H9 (cell line): ENCODE data around the gene CDK17. TPM values are rescaled to one million over a fixed set of nuclear protein-coding genes. Genes with fewer than 3 reads are reported as not detected.

Experiments used
- DNase-seq: peaks from one replicate; pipeline ENCODE4 v3.0.0-alpha.2; 2017
- H2AFZ ChIP-seq: one replicate; pipeline ENCODE4 v1.6.1; 2013; ENCODE audit warnings: mild to moderate bottlenecking, low read length, control low read depth, moderate library complexity
- H2AK5ac ChIP-seq: 2 replicates; pipeline ENCODE4 v1.6.1; 2013; ENCODE audit warnings: low read length, control low read depth, mixed read lengths; ENCODE audit not compliant: insufficient read length
- H2BK120ac ChIP-seq: one replicate; pipeline ENCODE4 v1.6.1; 2013; ENCODE audit warnings: low read depth, mild to moderate bottlenecking, low read length, control low read depth, inconsistent platforms; ENCODE audit not compliant: poor library complexity, severe bottlenecking
- H2BK12ac ChIP-seq: 2 replicates; pipeline ENCODE4 v1.6.1; 2013; ENCODE audit warnings: low read length, control low read depth, mixed read lengths, low read depth; ENCODE audit not compliant: insufficient read length
- H2BK15ac ChIP-seq: 2 replicates; pipeline ENCODE4 v1.6.1; 2013; ENCODE audit warnings: low read depth, low read length, control low read depth
- H2BK20ac ChIP-seq: one replicate; pipeline ENCODE4 v1.6.1; 2013; ENCODE audit warnings: low read depth, mild to moderate bottlenecking, low read length, control low read depth, inconsistent platforms; ENCODE audit not compliant: poor library complexity, severe bottlenecking
- H2BK5ac ChIP-seq: 2 replicates; pipeline ENCODE4 v1.6.1; 2013; ENCODE audit warnings: low read length, control low read depth, mixed read lengths; ENCODE audit not compliant: insufficient read length
- H3K14ac ChIP-seq: 2 replicates; pipeline ENCODE4 v1.6.1; 2013; ENCODE audit warnings: low read length, control low read depth; ENCODE audit not compliant: insufficient read depth
- H3K18ac ChIP-seq: 2 replicates; pipeline ENCODE4 v1.6.1; 2013; ENCODE audit warnings: low read depth, mild to moderate bottlenecking, mixed read lengths, low read length, control low read depth; ENCODE audit not compliant: insufficient read length
- H3K23ac ChIP-seq: 2 replicates; pipeline ENCODE4 v1.6.1; 2013; ENCODE audit warnings: low read length, control low read depth, mixed read lengths, low read depth; ENCODE audit not compliant: insufficient read length
- H3K23me2 ChIP-seq: 2 replicates; pipeline ENCODE4 v1.6.1; 2013; ENCODE audit warnings: low read depth, mild to moderate bottlenecking, mixed read lengths, low read length, control low read depth; ENCODE audit not compliant: insufficient read length, poor library complexity, severe bottlenecking
- H3K27ac ChIP-seq: 2 replicates; pipeline ENCODE4 v1.5.1; 2013; ENCODE audit warnings: low read length, control low read depth, mixed read lengths, low read depth; ENCODE audit not compliant: insufficient read length
- H3K27me3 ChIP-seq: 2 replicates; pipeline ENCODE4 v1.6.1; 2013; ENCODE audit warnings: low read length, control low read depth, inconsistent platforms; ENCODE audit not compliant: insufficient read depth
- H3K4ac ChIP-seq: 2 replicates; pipeline ENCODE4 v1.6.1; 2013; ENCODE audit warnings: low read depth, mild to moderate bottlenecking, control low read depth, inconsistent platforms, low read length, moderate library complexity
- H3K4me1 ChIP-seq: 2 replicates; pipeline ENCODE4 v1.6.1; 2013; ENCODE audit warnings: low read length, control low read depth, inconsistent platforms; ENCODE audit not compliant: insufficient read depth
- H3K4me2 ChIP-seq: 2 replicates; pipeline ENCODE4 v1.6.1; 2013; ENCODE audit warnings: low read length, control low read depth, mixed read lengths; ENCODE audit not compliant: insufficient read length, insufficient read depth
- H3K56ac ChIP-seq: 2 replicates; pipeline ENCODE4 v1.6.1; 2013; ENCODE audit warnings: low read depth, mild to moderate bottlenecking, mixed read lengths, low read length, control low read depth; ENCODE audit not compliant: insufficient read length
- H3K79me1 ChIP-seq: 2 replicates; pipeline ENCODE4 v1.6.1; 2013; ENCODE audit warnings: low read depth, mild to moderate bottlenecking, moderate library complexity, low read length, control low read depth, inconsistent platforms; ENCODE audit not compliant: insufficient read depth, poor library complexity, severe bottlenecking
- H3K79me2 ChIP-seq: 2 replicates; pipeline ENCODE4 v1.6.1; 2013; ENCODE audit warnings: low read length, control low read depth, inconsistent platforms; ENCODE audit not compliant: insufficient read depth
- H3K9ac ChIP-seq: 2 replicates; pipeline ENCODE4 v1.6.1; 2013; ENCODE audit warnings: low read length, control low read depth, mixed read lengths; ENCODE audit not compliant: insufficient read length; ENCODE audit errors: extremely low read depth
- H3K9me3 ChIP-seq: one replicate; pipeline ENCODE4 v1.6.1; 2013; ENCODE audit warnings: low read depth, low read length, inconsistent platforms; ENCODE audit not compliant: control insufficient read depth
- H3T11ph ChIP-seq: one replicate; pipeline ENCODE4 v1.6.1; 2013; ENCODE audit warnings: mild to moderate bottlenecking, low read length, control low read depth, inconsistent platforms
- H4K20me1 ChIP-seq: one replicate; pipeline ENCODE4 v1.6.1; 2013; ENCODE audit not compliant: control insufficient read depth, insufficient read length, insufficient read depth
- H4K5ac ChIP-seq: 2 replicates; pipeline ENCODE4 v1.6.1; 2013; ENCODE audit warnings: low read depth, mild to moderate bottlenecking, mixed read lengths, low read length, control low read depth; ENCODE audit not compliant: insufficient read length
- H4K8ac ChIP-seq: replicated peaks from 2 replicates; pipeline ENCODE4 v1.6.1; 2013; ENCODE audit warnings: low read length, control low read depth, mixed read lengths, low read depth; ENCODE audit not compliant: insufficient read length
- H4K91ac ChIP-seq: 2 replicates; pipeline ENCODE4 v1.6.1; 2013; ENCODE audit warnings: low read depth, mild to moderate bottlenecking, moderate library complexity, mixed read lengths, low read length, control low read depth; ENCODE audit not compliant: insufficient read length
- H3K27ac Mint-ChIP-seq, 3 experiments: 2 replicates in 2 of 3; 3 replicates in 1 of 3; pipeline ENCODE4 v1.8.0; 2020 to 2021; ENCODE audit warnings: mixed read lengths in 3 of 3, mild to moderate bottlenecking in 1 of 3, moderate library complexity in 1 of 3
- H3K27me3 Mint-ChIP-seq: 2 replicates; pipeline ENCODE4 v1.8.0; 2021; ENCODE audit warnings: low read depth, mild to moderate bottlenecking, moderate library complexity, mixed read lengths
- H3K36me3 Mint-ChIP-seq, 3 experiments: 2 replicates in 2 of 3; 3 replicates in 1 of 3; pipeline ENCODE4 v1.8.0; 2020 to 2021; ENCODE audit warnings: low read depth in 3 of 3, mixed read lengths in 3 of 3; ENCODE audit not compliant: insufficient read depth in 1 of 3
- H3K4me1 Mint-ChIP-seq, 2 experiments: 2 replicates each; pipeline ENCODE4 v1.8.0; 2020; ENCODE audit warnings: mixed read lengths in 2 of 2
- H3K4me3 Mint-ChIP-seq, 2 experiments: 2 replicates in 1 of 2; 3 replicates in 1 of 2; pipeline ENCODE4 v1.8.0; 2020 to 2021; ENCODE audit warnings: mild to moderate bottlenecking in 2 of 2, mixed read lengths in 2 of 2, moderate library complexity in 1 of 2
- H3K9me3 Mint-ChIP-seq, 2 experiments: 2 replicates in 1 of 2; 3 replicates in 1 of 2; pipeline ENCODE4 v1.8.0; 2020; ENCODE audit warnings: mild to moderate bottlenecking in 2 of 2, mixed read lengths in 2 of 2, moderate library complexity in 1 of 2
- CTCF ChIP-seq: fragments of 200-600 bp; sonication (generic); conservative IDR thresholded peaks from 3 replicates; pipeline ENCODE4 v1.8.0; 2021; ENCODE audit warnings: antibody characterized with exemption, mild to moderate bottlenecking
- WGBS: extraction: QIAGEN DNeasy Blood & Tissue Kit; methylation state at CpG from one replicate; pipeline ENCODE4 v1.1.7; 2013; ENCODE audit warnings: missing lambda C conversion rate, low lambda C conversion rate, mixed read lengths; ENCODE audit not compliant: insufficient read length; ENCODE audit errors: extremely low coverage; 5-methylcytosine and 5-hydroxymethylcytosine counted together
- total RNA-seq: library from RNA; stranded (reverse); gene quantifications from 2 replicates; pipeline ENCODE4 v1.2.1, GENCODE V29; 2021

The CDK17 gene
- total RNA-seq, 1 experiment from 2014 or later: 28.8 TPM

GRCh38 chr12:96366381-96366654 lies 33.9 kb downstream of the CDK17 start:
- WGBS: no CpG with 5 or more reads among the region's 2 CpGs

More at GRCh38 chr12:96366381-96366654, 33.9 kb downstream of the CDK17 start:
- H3K4me1 Mint-ChIP-seq: peaks cover 21 to 24% of the 10 kb centered on the region in 2 experiments
- Histone ChIP-seq H3K9me3 (no peaks in the 10 kb centered on the region), H3K27me3 (no peaks in the 10 kb centered on the region), H2AK5ac (no peak overlapping the region), H3K4me1 (no peaks in the 10 kb centered on the region; the same call in 1 of the 2 replicates), H4K5ac (no peak overlapping the region), H3K27ac (no peak overlapping the region), H3K79me2 (peaks cover 3% of the 10 kb centered on the region; the same call in 1 of the 2 replicates), H2BK120ac (no peak overlapping the region), H3K4me2 (no peak overlapping the region), H3K4ac (no peak overlapping the region), H3K14ac (no peak overlapping the region), H2BK12ac (no peak overlapping the region), H3K79me1 (peaks cover 3% of the 10 kb centered on the region), H3T11ph (no peak overlapping the region), H3K9ac (no peak overlapping the region), H3K56ac (no peak overlapping the region), H3K18ac (no peak overlapping the region), H2BK5ac (no peak overlapping the region), H2AFZ (no peak overlapping the region), H4K91ac (no peak overlapping the region), H2BK20ac (no peak overlapping the region), H3K23ac (no peak overlapping the region), H4K20me1 (no peaks in the 10 kb centered on the region), H3K23me2 (no peaks in the 10 kb centered on the region), H2BK15ac (no peak overlapping the region), H4K8ac (no peak overlapping the region)
- H3K4me3 Mint-ChIP-seq: no peak overlapping the region
- TF ChIP-seq CTCF: no peak
- H3K9me3 Mint-ChIP-seq: no peaks in the 10 kb centered on the region
- no peaks in the 10 kb centered on the region for H3K27me3 Mint-ChIP-seq
- no peaks in the 10 kb centered on the region; a peak in 1 of 7 replicates for H3K36me3 Mint-ChIP-seq
- peak overlapping the region in 1 of 3 experiments; percentile 31; a peak in 1 of 7 replicates for H3K27ac Mint-ChIP-seq
- DNase-seq: no peak
